GM12878 (cell line): ENCODE results near the gene CHCHD6. TPM values are rescaled to one million over a fixed set of nuclear protein-coding genes. Genes with fewer than 3 reads are reported as not detected.

Experiments
- ATAC-seq: fragments of 200-7000 bp; cut with Tn5 transposase; 3 replicates; pipeline ENCODE4 v1.9.1; 2020; ENCODE audit warnings: mild to moderate bottlenecking, moderate library complexity
- BruUV-seq: library from RNA; stranded (reverse); fragments of 400-500 nt; replicated peaks from 2 replicates; lab custom pipeline; 2021; lab: Mats Ljungman, UMichigan
- CTCF ChIA-PET: fragments of 300-600 bp; sonication (Branson Sonifier 250); formaldehyde crosslinking; extraction: SDS; loops from one replicate; lab custom pipeline; 2021; ENCODE audit warnings: inconsistent platforms; lab: Yijun Ruan, JAX
- POLR2A ChIA-PET: fragments of 350-600 bp; formaldehyde crosslinking; extraction: SDS; loops from one replicate; lab custom pipeline; 2021; ENCODE audit warnings: inconsistent platforms; lab: Charles Lee
- RAD21 ChIA-PET: fragments of 300-600 bp; sonication (Branson Sonifier 250); formaldehyde crosslinking; loops from one replicate; lab custom pipeline; 2023; ENCODE audit warnings: antibody characterized with exemption; ENCODE audit not compliant: unreplicated experiment; lab: Charles Lee
- SMC1A ChIA-PET: fragments of 300-600 bp; sonication (Branson Sonifier 250); formaldehyde crosslinking; loops from one replicate; lab custom pipeline; 2023; ENCODE audit not compliant: unreplicated experiment, uncharacterized antibody; lab: Charles Lee
- DNase-seq: peaks from one replicate; pipeline ENCODE4 v3.0.0-alpha.2; 2011; ENCODE audit warnings: low read depth, low spot score
- FAIRE-seq: peaks from 3 replicates; lab custom pipeline; 2011; peaks lifted over from hg19 to GRCh38; lab: Jason Lieb, UNC
- H2AFZ ChIP-seq: 2 replicates; pipeline ENCODE4 v1.6.0; 2011; ENCODE audit warnings: low read depth, low read length, control low read depth; ENCODE audit not compliant: control insufficient read depth
- H3K27ac ChIP-seq: 2 replicates; pipeline ENCODE4 v1.5.1; 2011; ENCODE audit warnings: control low read depth; ENCODE audit not compliant: control insufficient read depth, insufficient read depth
- H3K27me3 ChIP-seq, 2 experiments: replicated peaks in 1 of 2; 2 replicates each; pipeline versions ENCODE4 v1.6.0 to v1.6.1; 2011; ENCODE audit warnings: low read length in 1 of 2; ENCODE audit not compliant: control insufficient read depth in 2 of 2, insufficient read depth in 2 of 2
- H3K36me3 ChIP-seq, 2 experiments: 2 replicates each; pipeline ENCODE4 v1.5.1; 2011; ENCODE audit warnings: low read length in 1 of 2; ENCODE audit not compliant: control insufficient read depth in 2 of 2, insufficient read depth in 2 of 2
- H3K4me1 ChIP-seq: 2 replicates; pipeline ENCODE4 v1.6.1; 2011; ENCODE audit warnings: mild to moderate bottlenecking, low read length, moderate library complexity, mixed read lengths; ENCODE audit not compliant: control insufficient read depth, insufficient read depth
- H3K4me2 ChIP-seq: 2 replicates; pipeline ENCODE4 v1.6.0; 2011; ENCODE audit warnings: control low read depth; ENCODE audit not compliant: control insufficient read depth, insufficient read depth
- H3K4me3 ChIP-seq: fragments of 200-600 bp; sonication (generic); 2 replicates; pipeline ENCODE4 v1.5.1; 2016
- H3K79me2 ChIP-seq: 2 replicates; pipeline ENCODE4 v1.6.0; 2011; ENCODE audit warnings: low read length; ENCODE audit not compliant: control insufficient read depth, insufficient read depth
- H3K9ac ChIP-seq: 2 replicates; pipeline ENCODE4 v1.8.0; 2011; ENCODE audit warnings: low read length, control low read depth, mixed read lengths; ENCODE audit not compliant: control insufficient read depth, insufficient read depth
- H3K9me3 ChIP-seq: replicated peaks from 3 replicates; pipeline ENCODE4 v1.5.1; 2011; ENCODE audit warnings: mild to moderate bottlenecking, low read length; ENCODE audit not compliant: control insufficient read depth, insufficient read depth
- H4K20me1 ChIP-seq: 2 replicates; pipeline ENCODE4 v1.6.0; 2011; ENCODE audit not compliant: control insufficient read depth, insufficient read depth
- ASH2L ChIP-seq: fragments of 300-600, 200-600 bp; sonication (generic); IDR thresholded peaks from 2 replicates; pipeline ENCODE4 v1.6.1; 2017; ENCODE audit warnings: low read depth, mild to moderate bottlenecking, borderline replicate concordance
- CREB1 ChIP-seq: IDR thresholded peaks from 2 replicates; pipeline ENCODE4 v1.6.1; 2012; ENCODE audit warnings: low read depth, mild to moderate bottlenecking, inconsistent platforms
- FOXK2 ChIP-seq: fragments of 450-650 bp; IDR thresholded peaks from 2 replicates; pipeline ENCODE4 v1.6.1; 2017; ENCODE audit warnings: mild to moderate bottlenecking, moderate library complexity
- IRF4 ChIP-seq: IDR thresholded peaks from 2 replicates; pipeline ENCODE4 v1.6.1; 2011; ENCODE audit warnings: low read depth, low read length
- MTA2 ChIP-seq: fragments of 450-650 bp; IDR thresholded peaks from 2 replicates; pipeline ENCODE4 v1.6.1; 2016; ENCODE audit warnings: low read depth, mild to moderate bottlenecking, moderate library complexity
- MXI1 ChIP-seq: fragments of 150-350 bp; IDR thresholded peaks from 2 replicates; pipeline ENCODE4 v1.6.1; 2011; ENCODE audit warnings: low read depth, mild to moderate bottlenecking, inconsistent platforms, low read length, improper control_type of control experiment
- SMAD1 ChIP-seq: fragments of 450-650 bp; IDR thresholded peaks from 2 replicates; pipeline ENCODE4 v1.6.1; 2018; ENCODE audit warnings: mild to moderate bottlenecking, low read depth; ENCODE audit not compliant: partially characterized antibody
- SPI1 ChIP-seq: IDR thresholded peaks from 2 replicates; pipeline ENCODE4 v1.6.1; 2011; ENCODE audit warnings: low read depth, mild to moderate bottlenecking, low read length, moderate library complexity, borderline replicate concordance; ENCODE audit not compliant: insufficient read depth
- SREBF1 ChIP-seq: IDR thresholded peaks from 2 replicates; pipeline ENCODE4 v1.6.1; 2012; ENCODE audit warnings: mild to moderate bottlenecking, low read length
- SREBF2 ChIP-seq: IDR thresholded peaks from 2 replicates; pipeline ENCODE4 v1.6.1; 2012; ENCODE audit warnings: mild to moderate bottlenecking, low read length
- SUZ12 ChIP-seq: fragments of 200-600 bp; sonication (generic); IDR thresholded peaks from one replicate; pipeline ENCODE4 v1.6.1; 2018; ENCODE audit warnings: antibody characterized with exemption, mild to moderate bottlenecking; ENCODE audit not compliant: unreplicated experiment
- TCF3 ChIP-seq: IDR thresholded peaks from 2 replicates; pipeline ENCODE4 v1.6.1; 2012; ENCODE audit warnings: low read depth, mild to moderate bottlenecking, low read length, borderline replicate concordance; ENCODE audit not compliant: insufficient read depth
- USF1 ChIP-seq: IDR thresholded peaks from 2 replicates; pipeline ENCODE4 v1.6.1; 2011; ENCODE audit warnings: borderline replicate concordance, low read depth, mild to moderate bottlenecking, moderate library complexity, mixed read lengths, low read length; ENCODE audit not compliant: insufficient read depth; ENCODE audit errors: extremely low read length
- YY1 ChIP-seq: IDR thresholded peaks from 2 replicates; pipeline ENCODE4 v1.6.1; 2011; ENCODE audit warnings: low read depth, mild to moderate bottlenecking, low read length
- ZBTB11 ChIP-seq: fragments of 450-650 bp; formaldehyde crosslinking; IDR thresholded peaks from 2 replicates; pipeline ENCODE4 v1.5.0; 2022; ENCODE audit warnings: mild to moderate bottlenecking, missing genetic modification characterization
- ZBTB33 ChIP-seq: fragments of 450-650 bp; IDR thresholded peaks from 2 replicates; pipeline ENCODE4 v1.6.1; 2017; ENCODE audit warnings: mild to moderate bottlenecking
- ZNF217 ChIP-seq: fragments of 450-650 bp; IDR thresholded peaks from 2 replicates; pipeline ENCODE4 v1.6.1; 2017; ENCODE audit warnings: antibody characterized with exemption, mild to moderate bottlenecking
- ZNF384 ChIP-seq: IDR thresholded peaks from 2 replicates; pipeline ENCODE4 v1.6.1; 2012; ENCODE audit warnings: low read depth, mild to moderate bottlenecking, low read length, improper control_type of control experiment, borderline replicate concordance
- WGBS: methylation state at CpG from one replicate; pipeline ENCODE4 v1.1.6; 2016; ENCODE audit warnings: low lambda C conversion rate; ENCODE audit not compliant: insufficient replicate concordance, insufficient coverage; ENCODE audit errors: missing lambda C conversion rate; 5-methylcytosine and 5-hydroxymethylcytosine counted together
- in situ Hi-C: fragments of 300-500 bp; cut with MboI; formaldehyde crosslinking; loops from 9 replicates; pipeline ENCODE4 v1.14.3; 2018; ENCODE audit warnings: mixed read lengths
- intact Hi-C: fragments of 100-400 bp; cut with micrococcal nuclease; formaldehyde crosslinking; loops from one replicate; pipeline ENCODE4 v1.14.2; 2022; ENCODE audit not compliant: unreplicated experiment
- polyA plus RNA-seq, 11 experiments: library from polyadenylated mRNA; depleted of rRNA in 4 of 11; unstranded in 6 of 11; stranded (reverse) in 5 of 11; fragments of >200 nt; fragmentation: Nextera tagmentation in 4 of 11; fragmentation: Illumina TruSeq in 1 of 11; extraction: Ambion mirVana in 4 of 11; extraction: Trizol in 1 of 11; gene quantifications; 1 replicate in 1 of 11; 2 replicates in 10 of 11; pipeline versions ENCODE4 v1.2.1 to v1.2.3, GENCODE V29; 2011 to 2016; ENCODE audit warnings: inconsistent platforms in 2 of 11, missing spikeins in 2 of 11, low read depth in 1 of 11
- total RNA-seq, 4 experiments: library from RNA; depleted of rRNA in 3 of 4; stranded (reverse); fragments of >200 nt in 3 of 4; fragmentation: Illumina TruSeq in 1 of 4; extraction: Trizol in 1 of 4; gene quantifications; 2 replicates each; pipeline versions ENCODE4 v1.2.1 to v1.2.3, GENCODE V29; 2013 to 2021

CHCHD6 gene
- total and polyA plus RNA-seq, 10 of the 15 experiments (the other 5 are each of a cell fraction or from before 2014, with no cell fraction given): 2.7 to 16.7 (median 12.3) TPM

GRCh38 chr3:126665959-126666657 lies 37.9 kb upstream of the CHCHD6 start:
- BruUV-seq: no TSS peak
- intact Hi-C loops (no loop called here), in situ Hi-C loops (no loop called here)
- no peak for ATAC-seq
- WGBS: 15% methylated on average over 15 of the region's 15 CpGs
- no peaks in the 10 kb centered on the region for H3K79me2 ChIP-seq
- POLR2A ChIA-PET: no interaction called here
- no peak overlapping the region for H3K4me3 ChIP-seq
- no peak overlapping the region for H3K4me2 ChIP-seq
- RAD21 ChIA-PET: no interaction called here
- no peaks in the 10 kb centered on the region for H4K20me1 ChIP-seq
- no peak for DNase-seq
- H3K9me3 ChIP-seq: no peaks in the 10 kb centered on the region
- no peaks in the 10 kb centered on the region for H3K4me1 ChIP-seq
- TF ChIP-seq ZNF217 (no peak), SPI1 (no peak), USF1 (no peak), IRF4 (no peak), ZBTB11 (no peak), TCF3 (no peak), SREBF2 (no peak), ZBTB33 (no peak), MTA2 (no peak), SUZ12 (no peak), ASH2L (no peak), FOXK2 (no peak), YY1 (no peak), CREB1 (no peak), SMAD1 (no peak), ZNF384 (no peak), SREBF1 (no peak), MXI1 (no peak)
- TF ChIP-seq, all 136 proteins: peak for 0
- no peaks in the 10 kb centered on the region for H3K36me3 ChIP-seq
- no peaks in the 10 kb centered on the region; a peak in 1 of 4 replicates for H3K27me3 ChIP-seq
- H3K9ac ChIP-seq: no peak overlapping the region
- CTCF ChIA-PET: no interaction called here
- SMC1A ChIA-PET: no interaction called here
- no peak for FAIRE-seq
- no peak overlapping the region for H3K27ac ChIP-seq
- no peak overlapping the region for H2AFZ ChIP-seq
